ENCODE measurements around the gene PDGFB. TPM values are rescaled to one million over a fixed set of nuclear protein-coding genes. Genes with fewer than 3 reads are reported as not detected.
A peak's percentile ranks its signal among the peaks of the same experiment; 100 is the strongest.

Gene PDGFB
- total and polyA plus RNA-seq, 9 donors: 3.9 to 10.7 (median 5.5) TPM

GRCh38 chr22:39254789-39255298 is 10.1 kb upstream of the PDGFB start:
- TF ChIP-seq POLR2A (IDR thresholded peaks at IDR 0.05) (no peak), EP300 (IDR thresholded peaks at IDR 0.05) (no peak), CTCF (IDR thresholded peaks at IDR 0.05) (no peak)
- peak overlapping the region in 1 of 2 donors; percentile 27 for H3K27ac ChIP-seq
- H3K4me1 ChIP-seq (ENCODE audit: insufficient read depth): peaks cover 12% of the 10 kb centered on the region
- no peaks in the 10 kb centered on the region for H3K36me3 ChIP-seq
- intact Hi-C loops (cut with DNase I): no loop called here
- no peak for DNase-seq
- 57 to 62% (median 62%) methylated on average over 15 of the region's 15 CpGs for WGBS, 3 donors
- no peaks in the 10 kb centered on the region for H3K9me3 ChIP-seq
- H3K4me3 ChIP-seq: no peak overlapping the region
- H3K27me3 ChIP-seq: no peaks in the 10 kb centered on the region

- Histone ChIP-seq H3K9me3 (no peaks in the 10 kb centered on the region), H3K4me1 (ENCODE audit: insufficient read depth) (peaks cover 12% of the 10 kb centered on the region), H3K27me3 (no peaks in the 10 kb centered on the region), H3K4me3 (no peak overlapping the region), H3K27ac (no peak overlapping the region), H3K36me3 (no peaks in the 10 kb centered on the region)
- no peak for TF ChIP-seq CTCF (IDR thresholded peaks at IDR 0.05)
- no peak for TF ChIP-seq EP300 (IDR thresholded peaks at IDR 0.05)
- no peak for TF ChIP-seq POLR2A (IDR thresholded peaks at IDR 0.05)
- WGBS, 3 donors: 78 to 86% (median 79%) methylated on average over 14 of the region's 14 CpGs
- DNase-seq: peak in 1 of 5 donors; percentile 41
- intact Hi-C loops (cut with DNase I): no loop called here
These were observed 9.3 kb upstream of the PDGFB start for GRCh38 chr22:39254122-39254521.

GRCh38 chr22:39253435-39254070 is 8.8 kb upstream of the PDGFB start:
- no peaks in the 10 kb centered on the region for H3K27me3 ChIP-seq
- intact Hi-C loops (cut with DNase I): no loop called here
- H3K27ac ChIP-seq: no peak overlapping the region
- DNase-seq: peak; percentile 60 to 76 (median 73)
- peaks cover 12% of the 10 kb centered on the region for H3K4me1 ChIP-seq (ENCODE audit: insufficient read depth)
- WGBS, 3 donors: 8 to 13% (median 12%) methylated on average over 19 of the region's 19 CpGs
- no peaks in the 10 kb centered on the region for H3K9me3 ChIP-seq
- no peaks in the 10 kb centered on the region for H3K36me3 ChIP-seq
- H3K4me3 ChIP-seq: no peak overlapping the region
- no peak for TF ChIP-seq CTCF (IDR thresholded peaks at IDR 0.05)
- TF ChIP-seq EP300 (IDR thresholded peaks at IDR 0.05): no peak
- TF ChIP-seq POLR2A (IDR thresholded peaks at IDR 0.05): no peak

- intact Hi-C loops (cut with DNase I): no loop called here
- no peak overlapping the region for H3K4me3 ChIP-seq
- DNase-seq: no peak
- H3K36me3 ChIP-seq: no peaks in the 10 kb centered on the region
- no peaks in the 10 kb centered on the region for H3K9me3 ChIP-seq
- WGBS, 3 donors: 14 to 17% (median 15%) methylated on average over 21 of the region's 21 CpGs
- no peak overlapping the region for H3K27ac ChIP-seq
- H3K4me1 ChIP-seq (ENCODE audit: insufficient read depth): peaks cover 12% of the 10 kb centered on the region
- TF ChIP-seq POLR2A (IDR thresholded peaks at IDR 0.05) (no peak), CTCF (IDR thresholded peaks at IDR 0.05) (no peak), EP300 (IDR thresholded peaks at IDR 0.05) (no peak)
- no peaks in the 10 kb centered on the region for H3K27me3 ChIP-seq
These were observed 8.0 kb upstream of the PDGFB start for GRCh38 chr22:39252461-39253434.

Data from ovary (tissue), 9 donors.